Measurements from ENCODE around the gene GOLGB1.

DNA sequence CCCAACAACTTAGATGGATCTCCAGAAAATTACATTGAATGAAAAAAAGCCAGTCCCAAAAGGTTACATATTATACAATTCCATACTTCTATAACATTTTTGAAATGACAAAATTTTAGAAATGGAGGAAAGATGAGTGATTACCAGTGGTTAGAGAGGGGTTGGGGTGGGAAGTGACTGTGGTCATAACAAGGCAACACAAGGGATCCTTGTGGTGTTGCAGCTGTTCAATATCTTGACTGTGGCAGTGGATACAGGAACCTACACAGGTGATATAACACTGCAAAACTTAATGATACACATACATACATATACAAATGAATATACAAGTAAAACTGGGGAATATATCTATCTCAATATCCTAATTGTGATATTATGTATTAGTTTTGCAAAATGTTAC, 9.6 kb downstream of the GOLGB1 start:
- no peak for TF ChIP-seq POLR2AphosphoS5 (IDR thresholded peaks at IDR 0.05)
- TF ChIP-seq, protein P1, sequence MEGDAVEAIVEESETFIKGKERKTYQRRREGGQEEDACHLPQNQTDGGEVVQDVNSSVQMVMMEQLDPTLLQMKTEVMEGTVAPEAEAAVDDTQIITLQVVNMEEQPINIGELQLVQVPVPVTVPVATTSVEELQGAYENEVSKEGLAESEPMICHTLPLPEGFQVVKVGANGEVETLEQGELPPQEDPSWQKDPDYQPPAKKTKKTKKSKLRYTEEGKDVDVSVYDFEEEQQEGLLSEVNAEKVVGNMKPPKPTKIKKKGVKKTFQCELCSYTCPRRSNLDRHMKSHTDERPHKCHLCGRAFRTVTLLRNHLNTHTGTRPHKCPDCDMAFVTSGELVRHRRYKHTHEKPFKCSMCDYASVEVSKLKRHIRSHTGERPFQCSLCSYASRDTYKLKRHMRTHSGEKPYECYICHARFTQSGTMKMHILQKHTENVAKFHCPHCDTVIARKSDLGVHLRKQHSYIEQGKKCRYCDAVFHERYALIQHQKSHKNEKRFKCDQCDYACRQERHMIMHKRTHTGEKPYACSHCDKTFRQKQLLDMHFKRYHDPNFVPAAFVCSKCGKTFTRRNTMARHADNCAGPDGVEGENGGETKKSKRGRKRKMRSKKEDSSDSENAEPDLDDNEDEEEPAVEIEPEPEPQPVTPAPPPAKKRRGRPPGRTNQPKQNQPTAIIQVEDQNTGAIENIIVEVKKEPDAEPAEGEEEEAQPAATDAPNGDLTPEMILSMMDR (IDR thresholded peaks at IDR 0.05) = no peak
- TF ChIP-seq EP300 (IDR thresholded peaks at IDR 0.05) = no peak
- no peak for TF ChIP-seq POLR2A (IDR thresholded peaks at IDR 0.05)
